Measurements from ENCODE around the gene CDV3. TPM values are rescaled to one million over a fixed set of nuclear protein-coding genes. Genes with fewer than 3 reads are reported as not detected.

Gene CDV3
- total and polyA plus RNA-seq, 9 of the 15 experiments (the other 6 are each of a cell fraction or from before 2014, with no cell fraction given), result 72.3 to 273 (median 116) TPM

DNA sequence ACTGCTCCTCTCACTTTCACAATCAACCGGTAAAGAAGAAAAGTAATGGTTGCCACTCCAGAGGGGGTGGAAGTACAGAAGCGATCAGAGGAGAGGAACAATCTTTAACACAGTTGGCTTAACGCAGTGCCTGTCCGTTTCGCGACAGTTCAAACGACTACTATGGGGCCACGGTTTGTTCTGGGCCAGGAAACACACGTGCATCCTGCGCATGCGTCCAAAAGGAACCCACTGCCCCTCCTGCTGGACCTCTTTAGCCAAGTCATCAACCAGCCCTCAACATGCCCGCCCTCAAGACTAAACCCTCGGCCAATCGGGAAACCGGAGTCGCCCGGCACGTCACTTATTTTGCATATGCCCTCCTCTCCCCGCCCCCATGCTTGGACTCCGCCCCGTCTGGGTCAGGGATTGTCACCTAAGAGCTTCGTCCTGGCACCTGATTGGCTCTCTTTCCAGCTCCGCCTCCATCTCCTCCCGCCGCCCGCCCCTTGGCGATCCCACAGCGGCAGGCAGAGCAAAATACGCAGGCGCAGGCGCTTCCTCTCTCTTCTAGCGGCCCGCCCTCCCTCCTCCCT, 345 bp upstream of the CDV3 start (continued):
- TF ChIP-seq HNRNPH1 (optimal IDR thresholded peaks at IDR 0.05; ENCODE audit: low read depth, low read length) (no peak), HDAC1 (IDR thresholded peaks at IDR 0.05) (no peak; a peak in 1 of 4 replicates), CREM (IDR thresholded peaks at IDR 0.05; ENCODE audit: low read depth) (0 out of 2 replicates have a peak, but pooled peaks have one; percentile 24), HDGF (IDR thresholded peaks at IDR 0.05) (peak; percentile 65; the same call in 1 of the 2 replicates), NR2C1 (IDR thresholded peaks at IDR 0.05) (peak; percentile 76), NR2C1 (tag; IDR thresholded peaks at IDR 0.05) (peak; percentile 85), HMG20A (CRISPR knock-in tag; conservative IDR thresholded peaks at IDR 0.05) (no peak), POLR2AphosphoS5 (IDR thresholded peaks at IDR 0.05; ENCODE audit: control insufficient read depth, insufficient read depth, low read depth, low read length) (peak; percentile 68), ZNF830 (CRISPR knock-in tag; IDR thresholded peaks at IDR 0.05) (no peak), TAF7 (tag; IDR thresholded peaks at IDR 0.05) (peak; percentile 71), MAFF (IDR thresholded peaks at IDR 0.05; ENCODE audit: low read length) (peak; percentile 60), MBD2 (IDR thresholded peaks at IDR 0.05; ENCODE audit: borderline replicate concordance, low read depth) (peak; percentile 15; the same call in 1 of the 2 replicates), ATF1 (CRISPR knock-in tag; IDR thresholded peaks at IDR 0.05) (no peak), ATF1 (tag; IDR thresholded peaks at IDR 0.05) (peak; percentile 79), SP1 (CRISPR knock-in tag; IDR thresholded peaks at IDR 0.05) (peak; percentile 90), EP400 (IDR thresholded peaks at IDR 0.05) (0 out of 2 replicates have a peak, but pooled peaks have one; percentile 49), POLR2H (tag; IDR thresholded peaks at IDR 0.05; ENCODE audit: low read depth) (peak; percentile 81), SAFB2 (IDR thresholded peaks at IDR 0.05; ENCODE audit: borderline replicate concordance, low read depth, low read length, severe bottlenecking) (no peak)
- TF ChIP-seq, protein P1, sequence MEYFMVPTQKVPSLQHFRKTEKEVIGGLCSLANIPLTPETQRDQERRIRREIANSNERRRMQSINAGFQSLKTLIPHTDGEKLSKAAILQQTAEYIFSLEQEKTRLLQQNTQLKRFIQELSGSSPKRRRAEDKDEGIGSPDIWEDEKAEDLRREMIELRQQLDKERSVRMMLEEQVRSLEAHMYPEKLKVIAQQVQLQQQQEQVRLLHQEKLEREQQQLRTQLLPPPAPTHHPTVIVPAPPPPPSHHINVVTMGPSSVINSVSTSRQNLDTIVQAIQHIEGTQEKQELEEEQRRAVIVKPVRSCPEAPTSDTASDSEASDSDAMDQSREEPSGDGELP (CRISPR knock-in tag; IDR thresholded peaks at IDR 0.05; ENCODE audit: borderline replicate concordance), result peak; percentile 69; the same call in 1 of the 2 replicates
- TF ChIP-seq, protein P2, sequence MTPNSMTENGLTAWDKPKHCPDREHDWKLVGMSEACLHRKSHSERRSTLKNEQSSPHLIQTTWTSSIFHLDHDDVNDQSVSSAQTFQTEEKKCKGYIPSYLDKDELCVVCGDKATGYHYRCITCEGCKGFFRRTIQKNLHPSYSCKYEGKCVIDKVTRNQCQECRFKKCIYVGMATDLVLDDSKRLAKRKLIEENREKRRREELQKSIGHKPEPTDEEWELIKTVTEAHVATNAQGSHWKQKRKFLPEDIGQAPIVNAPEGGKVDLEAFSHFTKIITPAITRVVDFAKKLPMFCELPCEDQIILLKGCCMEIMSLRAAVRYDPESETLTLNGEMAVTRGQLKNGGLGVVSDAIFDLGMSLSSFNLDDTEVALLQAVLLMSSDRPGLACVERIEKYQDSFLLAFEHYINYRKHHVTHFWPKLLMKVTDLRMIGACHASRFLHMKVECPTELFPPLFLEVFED (CRISPR knock-in tag; conservative IDR thresholded peaks at IDR 0.05), result 0 out of 2 replicates have a peak, but pooled peaks have one; percentile 13
- TF ChIP-seq, protein P3, sequence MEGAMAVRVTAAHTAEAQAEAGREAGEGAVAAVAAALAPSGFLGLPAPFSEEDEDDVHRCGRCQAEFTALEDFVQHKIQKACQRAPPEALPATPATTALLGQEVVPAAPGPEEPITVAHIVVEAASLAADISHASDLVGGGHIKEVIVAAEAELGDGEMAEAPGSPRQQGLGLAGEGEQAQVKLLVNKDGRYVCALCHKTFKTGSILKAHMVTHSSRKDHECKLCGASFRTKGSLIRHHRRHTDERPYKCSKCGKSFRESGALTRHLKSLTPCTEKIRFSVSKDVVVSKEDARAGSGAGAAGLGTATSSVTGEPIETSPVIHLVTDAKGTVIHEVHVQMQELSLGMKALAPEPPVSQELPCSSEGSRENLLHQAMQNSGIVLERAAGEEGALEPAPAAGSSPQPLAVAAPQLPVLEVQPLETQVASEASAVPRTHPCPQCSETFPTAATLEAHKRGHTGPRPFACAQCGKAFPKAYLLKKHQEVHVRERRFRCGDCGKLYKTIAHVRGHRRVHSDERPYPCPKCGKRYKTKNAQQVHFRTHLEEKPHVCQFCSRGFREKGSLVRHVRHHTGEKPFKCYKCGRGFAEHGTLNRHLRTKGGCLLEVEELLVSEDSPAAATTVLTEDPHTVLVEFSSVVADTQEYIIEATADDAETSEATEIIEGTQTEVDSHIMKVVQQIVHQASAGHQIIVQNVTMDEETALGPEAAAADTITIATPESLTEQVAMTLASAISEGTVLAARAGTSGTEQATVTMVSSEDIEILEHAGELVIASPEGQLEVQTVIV (CRISPR knock-in tag; IDR thresholded peaks at IDR 0.05; ENCODE audit: borderline replicate concordance), result peak; percentile 72; the same call in 1 of the 2 replicates
- TF ChIP-seq, protein P4, sequence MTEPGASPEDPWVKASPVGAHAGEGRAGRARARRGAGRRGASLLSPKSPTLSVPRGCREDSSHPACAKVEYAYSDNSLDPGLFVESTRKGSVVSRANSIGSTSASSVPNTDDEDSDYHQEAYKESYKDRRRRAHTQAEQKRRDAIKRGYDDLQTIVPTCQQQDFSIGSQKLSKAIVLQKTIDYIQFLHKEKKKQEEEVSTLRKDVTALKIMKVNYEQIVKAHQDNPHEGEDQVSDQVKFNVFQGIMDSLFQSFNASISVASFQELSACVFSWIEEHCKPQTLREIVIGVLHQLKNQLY (CRISPR knock-in tag; conservative IDR thresholded peaks at IDR 0.05), result no peak
- TF ChIP-seq, protein P5, sequence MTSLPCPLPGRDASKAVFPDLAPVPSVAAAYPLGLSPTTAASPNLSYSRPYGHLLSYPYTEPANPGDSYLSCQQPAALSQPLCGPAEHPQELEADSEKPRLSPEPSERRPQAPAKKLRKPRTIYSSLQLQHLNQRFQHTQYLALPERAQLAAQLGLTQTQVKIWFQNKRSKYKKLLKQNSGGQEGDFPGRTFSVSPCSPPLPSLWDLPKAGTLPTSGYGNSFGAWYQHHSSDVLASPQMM (CRISPR knock-in tag; IDR thresholded peaks at IDR 0.05), result no peak
